HAP-1 (cell line): ENCODE data around the gene TDRD7.

ENCODE experiments used
- DNase-seq, 2 experiments: peaks; one replicate each; pipeline ENCODE4 v3.0.0-alpha.2; 2016 to 2020; ENCODE audit warnings: low spot score in 2 of 2
- H3K27me3 ChIP-seq: fragments of 250-450 bp; sonication (Bioruptor Pico); 2 replicates; pipeline ENCODE4 v1.5.1; 2020; ENCODE audit warnings: low read depth, mild to moderate bottlenecking, moderate library complexity
- H3K36me3 ChIP-seq: fragments of 250-450 bp; sonication (Bioruptor Pico); replicated peaks from 2 replicates; pipeline ENCODE4 v1.5.1; 2020; ENCODE audit warnings: mild to moderate bottlenecking
- H3K4me1 ChIP-seq: fragments of 250-450 bp; sonication (Bioruptor Pico); 2 replicates; pipeline ENCODE4 v1.5.1; 2020; ENCODE audit warnings: mild to moderate bottlenecking
- H3K4me3 ChIP-seq: fragments of 250-450 bp; sonication (Bioruptor Pico); 2 replicates; pipeline ENCODE4 v1.5.1; 2020; ENCODE audit warnings: mild to moderate bottlenecking, moderate library complexity
- H3K9me3 ChIP-seq: fragments of 250-450 bp; sonication (Bioruptor Pico); 2 replicates; pipeline ENCODE4 v1.5.1; 2020; ENCODE audit warnings: mild to moderate bottlenecking, moderate library complexity
- in situ Hi-C: fragments of 300-500 bp; cut with MboI; formaldehyde crosslinking; loops from 3 replicates; pipeline ENCODE4 v1.14.3; 2020; ENCODE audit warnings: low sequenced_read_pairs, inconsistent platforms, mixed read lengths

Gene TDRD7

GRCh38 chr9:97517331-97518089 is 105.6 kb downstream of the TDRD7 start:
- DNase-seq = no peak
- Histone ChIP-seq H3K4me1 (no peaks in the 10 kb centered on the region), H3K9me3 (no peaks in the 10 kb centered on the region), H3K4me3 (no peak overlapping the region), H3K27me3 (no peaks in the 10 kb centered on the region), H3K36me3 (no peaks in the 10 kb centered on the region)
- in situ Hi-C loops = no loop called here

- no peak for DNase-seq
- in situ Hi-C loops = no loop called here
- H3K4me3 ChIP-seq = no peak overlapping the region
Measured at GRCh38 chr9:97518166-97518908, 106.4 kb downstream of the TDRD7 start.

GRCh38 chr9:97518909-97519307 is 107.0 kb downstream of the TDRD7 start:
- Histone ChIP-seq H3K4me1 (no peaks in the 10 kb centered on the region), H3K4me3 (no peak overlapping the region), H3K36me3 (no peaks in the 10 kb centered on the region), H3K27me3 (no peaks in the 10 kb centered on the region), H3K9me3 (no peaks in the 10 kb centered on the region)
- no peak for DNase-seq
- in situ Hi-C loops = no loop called here

More at GRCh38 chr9:97518166-97518908, 106.4 kb downstream of the TDRD7 start:
- Histone ChIP-seq H3K9me3 (no peaks in the 10 kb centered on the region), H3K36me3 (no peaks in the 10 kb centered on the region), H3K27me3 (no peaks in the 10 kb centered on the region), H3K4me1 (no peaks in the 10 kb centered on the region)

- Histone ChIP-seq H3K4me3 (no peak overlapping the region), H3K27me3 (no peaks in the 10 kb centered on the region), H3K9me3 (no peaks in the 10 kb centered on the region), H3K4me1 (no peaks in the 10 kb centered on the region), H3K36me3 (no peaks in the 10 kb centered on the region)
- no peak for DNase-seq
- in situ Hi-C loops = no loop called here
Measured at GRCh38 chr9:97519441-97519970, 107.6 kb downstream of the TDRD7 start.

- H3K4me1 ChIP-seq = no peaks in the 10 kb centered on the region
- in situ Hi-C loops = no loop called here
- DNase-seq = no peak
- H3K36me3 ChIP-seq = no peaks in the 10 kb centered on the region
- H3K9me3 ChIP-seq = no peaks in the 10 kb centered on the region
- H3K4me3 ChIP-seq = no peak overlapping the region
- H3K27me3 ChIP-seq = no peaks in the 10 kb centered on the region
Measured at GRCh38 chr9:97521576-97522333, 109.9 kb downstream of the TDRD7 start.

- in situ Hi-C loops = no loop called here
- no peaks in the 10 kb centered on the region for H3K36me3 ChIP-seq
- no peak for DNase-seq
- no peaks in the 10 kb centered on the region for H3K27me3 ChIP-seq
- H3K4me3 ChIP-seq = no peak overlapping the region
- no peaks in the 10 kb centered on the region for H3K4me1 ChIP-seq
- no peaks in the 10 kb centered on the region for H3K9me3 ChIP-seq
Measured at GRCh38 chr9:97524424-97524823, 112.5 kb downstream of the TDRD7 start.

GRCh38 chr9:97525451-97525850 is 113.6 kb downstream of the TDRD7 start:
- in situ Hi-C loops = no loop called here
- DNase-seq = no peak
- no peaks in the 10 kb centered on the region for H3K36me3 ChIP-seq
- no peaks in the 10 kb centered on the region for H3K4me1 ChIP-seq
- no peak overlapping the region for H3K4me3 ChIP-seq
- H3K27me3 ChIP-seq = no peaks in the 10 kb centered on the region
- H3K9me3 ChIP-seq = no peaks in the 10 kb centered on the region

- Histone ChIP-seq H3K27me3 (no peaks in the 10 kb centered on the region), H3K4me1 (no peaks in the 10 kb centered on the region), H3K9me3 (no peaks in the 10 kb centered on the region), H3K36me3 (no peaks in the 10 kb centered on the region), H3K4me3 (no peak overlapping the region)
- DNase-seq = no peak
- in situ Hi-C loops = no loop called here
Measured at GRCh38 chr9:97526895-97527575, 115.1 kb downstream of the TDRD7 start.

- Histone ChIP-seq H3K4me1 (no peaks in the 10 kb centered on the region), H3K9me3 (no peaks in the 10 kb centered on the region), H3K36me3 (no peaks in the 10 kb centered on the region), H3K27me3 (no peaks in the 10 kb centered on the region), H3K4me3 (no peak overlapping the region)
- in situ Hi-C loops = no loop called here
- no peak for DNase-seq
Measured at GRCh38 chr9:97527626-97528528, 116.0 kb downstream of the TDRD7 start.

- Histone ChIP-seq H3K9me3 (no peaks in the 10 kb centered on the region), H3K4me1 (no peaks in the 10 kb centered on the region), H3K4me3 (no peak overlapping the region), H3K27me3 (no peaks in the 10 kb centered on the region), H3K36me3 (no peaks in the 10 kb centered on the region)
- DNase-seq = peak; percentile 24 to 40
- in situ Hi-C loops = no loop called here
Measured at GRCh38 chr9:97528529-97529230, 116.8 kb downstream of the TDRD7 start.

- Histone ChIP-seq H3K36me3 (no peaks in the 10 kb centered on the region), H3K4me3 (no peak overlapping the region), H3K9me3 (no peaks in the 10 kb centered on the region), H3K27me3 (no peaks in the 10 kb centered on the region), H3K4me1 (no peaks in the 10 kb centered on the region)
- no peak for DNase-seq
- in situ Hi-C loops = no loop called here
Measured at GRCh38 chr9:97529363-97530076, 117.6 kb downstream of the TDRD7 start.
